ENCODE measurements around the gene LIG1.
A peak's percentile ranks its signal among the peaks of the same experiment; 100 is the strongest.
"Not testable (repeated sequence)": the region's sequence is repeated elsewhere in the genome, so short reads cannot be mapped to it uniquely, and the experiment has no call there.

Gene LIG1

GRCh38 chr19:48120505-48120904 is 49.6 kb downstream of the LIG1 start:
- DNase-seq: no peak

DNA sequence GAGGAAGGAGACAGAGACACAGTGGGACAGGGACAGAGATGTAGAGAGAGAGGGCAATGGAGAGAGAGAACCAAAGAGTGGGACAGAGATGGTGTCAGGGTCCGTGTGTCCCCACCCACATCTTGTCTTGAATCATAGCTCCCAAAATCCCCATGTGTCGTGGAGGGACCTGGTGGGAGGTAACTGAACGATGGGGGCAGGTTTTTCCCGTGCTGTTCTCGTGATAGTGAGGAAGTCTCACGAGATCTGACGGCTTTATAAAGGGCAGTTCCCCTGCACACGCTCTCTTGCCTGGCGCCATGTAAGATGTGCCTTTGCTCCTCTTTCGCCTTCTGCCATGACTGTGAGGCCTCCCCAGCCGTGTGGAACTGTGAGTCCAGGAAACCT is 52.0 kb downstream of the LIG1 start:
- no peak for DNase-seq

GRCh38 chr19:48117515-48118130 is 52.5 kb downstream of the LIG1 start:
- DNase-seq: no peak

DNA sequence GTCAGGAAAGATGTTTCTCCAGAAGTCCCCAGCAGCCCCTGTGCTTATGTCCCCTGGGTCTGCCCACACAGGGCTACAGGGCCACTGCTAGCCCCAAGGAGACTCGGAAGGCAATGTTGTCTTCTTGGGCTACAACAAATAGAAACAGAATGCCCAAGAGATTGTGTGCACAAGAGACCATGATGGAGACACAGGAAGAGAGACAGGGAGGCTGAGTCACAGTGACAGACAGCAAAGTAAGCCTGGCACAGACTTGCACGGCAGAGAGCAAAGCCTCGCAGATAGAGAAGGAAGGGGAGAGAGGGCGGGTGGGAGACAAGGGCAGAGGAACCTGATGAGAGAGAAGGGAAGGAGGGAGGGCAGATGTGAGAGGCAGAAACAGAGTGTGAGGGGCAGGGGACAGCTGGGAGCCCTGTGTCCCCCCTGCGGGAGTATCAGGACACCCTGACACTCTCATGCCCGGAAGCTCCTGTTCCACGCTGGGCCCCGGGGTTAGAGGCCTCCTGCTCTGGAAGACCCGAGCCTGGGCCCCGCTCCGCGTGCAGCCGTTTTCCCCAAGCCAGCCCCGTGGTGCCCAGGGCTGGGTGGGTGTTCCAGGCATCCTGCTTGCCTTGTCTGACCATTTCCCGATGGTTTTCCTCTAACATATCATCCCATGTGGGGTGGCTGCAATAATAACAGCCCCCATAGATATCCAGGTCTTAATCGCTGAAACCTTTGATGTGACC is 56.8 kb downstream of the LIG1 start:
- no peak for DNase-seq

- no peak for DNase-seq
Observed at GRCh38 chr19:48111280-48111679, 58.9 kb downstream of the LIG1 start.

- peak; percentile 78 for DNase-seq
Observed at GRCh38 chr19:48110350-48110966, 59.7 kb downstream of the LIG1 start, which contains the start of gene PLA2G4C. Gene PLA2G4C (minus strand): TSS chr19:48110817. CDS start chr19:48106529, 4,288 bp downstream.

DNA sequence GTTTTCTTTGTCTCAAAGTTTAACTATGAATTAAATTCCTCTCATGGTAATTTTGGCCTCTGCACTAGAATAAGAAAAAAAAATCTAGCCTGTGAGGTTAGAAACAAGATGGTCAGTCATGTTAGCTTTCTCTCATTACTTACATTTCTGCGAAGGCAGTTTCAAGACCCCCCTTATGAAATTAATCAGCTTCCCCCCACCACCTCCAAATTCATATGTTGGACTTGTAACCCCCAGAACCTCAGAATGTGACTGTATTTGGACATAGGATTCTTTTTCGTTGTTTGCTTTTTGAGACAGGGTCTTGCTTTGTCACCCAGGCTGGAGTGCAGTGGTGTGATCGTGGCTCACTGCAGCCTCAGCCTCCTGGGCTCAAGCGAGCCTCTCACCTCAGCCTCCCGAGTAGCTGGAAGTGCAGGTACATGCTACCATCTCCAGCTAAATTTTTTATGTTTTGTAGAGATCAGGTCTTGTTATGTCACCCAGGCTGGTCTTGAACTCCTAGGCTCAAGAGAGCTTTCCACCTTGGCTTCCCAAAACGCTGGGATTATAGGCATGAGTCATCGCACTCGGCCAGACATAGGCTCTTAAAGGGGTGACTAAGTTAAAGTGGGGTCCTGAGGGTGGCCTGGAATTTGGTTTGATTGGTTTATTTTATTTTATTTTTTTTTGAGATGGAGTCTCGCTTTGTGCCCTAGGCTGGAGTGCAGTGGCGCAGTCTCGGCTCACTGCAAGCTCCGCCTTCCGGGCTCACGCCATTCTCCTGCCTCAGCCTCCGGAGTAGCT is 61.0 kb downstream of the LIG1 start:
- DNase-seq: no peak

GRCh38 chr19:48103922-48104321 is 66.2 kb downstream of the LIG1 start:
- DNase-seq: no peak

DNA sequence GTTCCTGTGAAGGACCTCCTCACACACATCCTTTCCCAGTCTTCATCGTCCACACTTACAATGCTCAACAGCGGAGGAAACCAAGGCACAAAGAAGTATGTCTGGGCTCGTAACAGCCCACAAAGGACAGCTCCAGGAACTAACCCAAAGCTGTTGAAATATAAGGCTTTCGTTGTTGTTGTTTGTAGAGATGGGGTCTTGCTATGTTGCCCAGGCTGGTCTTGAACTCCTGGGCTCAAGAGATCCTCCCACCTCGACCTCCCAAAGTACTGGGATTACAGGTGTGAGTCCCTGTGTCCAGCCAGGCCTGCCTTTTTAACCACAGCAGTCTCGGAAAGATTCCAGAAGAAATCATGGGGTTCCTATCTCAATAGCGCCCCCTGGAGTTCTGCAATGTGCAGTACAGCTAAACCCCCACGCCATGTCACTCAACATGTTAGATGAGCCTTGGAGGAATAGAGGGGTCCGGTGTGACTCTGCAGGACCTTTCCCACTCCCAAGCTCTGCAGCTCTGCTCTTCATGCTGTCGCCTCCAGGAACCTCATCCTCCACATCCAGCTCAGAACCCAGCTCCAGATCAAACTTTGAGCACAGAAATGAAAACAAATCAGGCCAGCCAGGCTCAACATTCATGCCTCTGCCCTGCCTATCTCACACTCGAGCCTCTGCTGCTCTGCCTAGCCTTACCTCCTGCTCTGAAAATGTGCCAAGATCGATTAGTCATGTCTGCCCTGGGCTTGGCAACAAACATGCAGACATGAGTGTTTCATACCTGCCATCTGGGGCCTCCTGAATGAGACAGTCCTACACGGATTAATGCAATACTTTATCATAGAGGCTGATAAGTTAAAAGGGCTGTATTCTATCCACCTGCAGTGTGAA is 67.0 kb downstream of the LIG1 start:
- peak; percentile 15 for DNase-seq

DNA sequence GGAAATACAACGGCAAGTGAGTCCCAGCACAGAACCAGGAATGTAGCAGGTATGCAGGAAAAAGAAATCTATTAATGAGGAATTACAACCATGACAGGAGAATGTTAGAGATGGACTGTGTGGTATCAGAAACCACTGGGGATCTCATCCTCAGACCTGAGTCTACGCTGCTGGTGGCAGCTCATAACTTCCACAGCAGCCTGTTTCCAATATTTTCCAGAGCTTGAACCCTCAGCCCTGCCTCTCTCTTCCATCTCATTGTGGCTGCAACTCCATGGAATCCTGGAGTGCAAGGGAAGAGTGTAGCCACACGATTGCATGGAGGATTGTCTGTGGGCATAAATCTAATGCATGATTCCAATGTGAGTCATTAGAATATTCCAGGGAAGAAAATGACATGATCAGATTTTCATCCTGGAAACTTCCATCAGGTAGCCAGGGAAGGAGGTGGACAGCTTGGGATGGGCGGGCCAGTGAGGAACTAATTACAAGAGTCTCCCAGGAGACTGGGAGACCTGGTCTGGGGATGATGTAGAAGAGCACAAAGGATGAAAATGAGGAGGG is 74.5 kb downstream of the LIG1 start:
- no peak for DNase-seq

GRCh38 chr19:48094855-48095203 is 75.3 kb downstream of the LIG1 start:
- DNase-seq: no peak

DNA sequence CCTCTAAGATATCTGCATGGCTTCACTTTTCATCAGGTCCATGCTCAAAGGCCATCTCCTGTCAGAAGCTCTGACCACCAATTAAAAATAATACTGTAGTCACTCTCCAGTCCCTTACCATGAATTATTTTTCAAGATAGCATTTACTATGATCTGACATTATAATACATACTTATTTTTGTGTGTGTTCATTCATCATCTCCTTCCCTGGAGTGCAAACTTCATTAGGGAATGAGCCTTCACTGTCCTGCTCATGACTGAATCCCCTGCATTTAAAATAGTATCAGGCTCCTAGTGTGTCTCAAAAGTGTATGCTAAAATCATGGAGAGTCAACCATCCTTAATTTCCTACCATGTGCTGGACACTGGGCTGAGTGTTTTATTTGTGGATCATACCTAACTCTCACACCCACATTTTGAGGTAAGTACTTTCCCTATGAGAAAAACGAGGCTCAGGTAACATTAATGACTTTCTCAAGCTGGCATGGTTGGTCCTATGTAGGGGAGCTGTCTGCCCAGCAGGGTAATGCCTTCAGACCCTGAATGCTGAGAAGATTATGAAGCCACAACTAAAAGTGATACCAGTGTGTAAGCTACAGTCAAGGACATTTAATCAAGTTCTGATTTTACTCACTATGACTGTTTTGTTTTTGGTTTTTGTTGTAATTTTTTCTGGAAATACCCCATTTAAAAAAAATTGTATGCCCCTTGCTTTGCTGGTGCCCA is 75.9 kb downstream of the LIG1 start:
- DNase-seq: no peak

DNA sequence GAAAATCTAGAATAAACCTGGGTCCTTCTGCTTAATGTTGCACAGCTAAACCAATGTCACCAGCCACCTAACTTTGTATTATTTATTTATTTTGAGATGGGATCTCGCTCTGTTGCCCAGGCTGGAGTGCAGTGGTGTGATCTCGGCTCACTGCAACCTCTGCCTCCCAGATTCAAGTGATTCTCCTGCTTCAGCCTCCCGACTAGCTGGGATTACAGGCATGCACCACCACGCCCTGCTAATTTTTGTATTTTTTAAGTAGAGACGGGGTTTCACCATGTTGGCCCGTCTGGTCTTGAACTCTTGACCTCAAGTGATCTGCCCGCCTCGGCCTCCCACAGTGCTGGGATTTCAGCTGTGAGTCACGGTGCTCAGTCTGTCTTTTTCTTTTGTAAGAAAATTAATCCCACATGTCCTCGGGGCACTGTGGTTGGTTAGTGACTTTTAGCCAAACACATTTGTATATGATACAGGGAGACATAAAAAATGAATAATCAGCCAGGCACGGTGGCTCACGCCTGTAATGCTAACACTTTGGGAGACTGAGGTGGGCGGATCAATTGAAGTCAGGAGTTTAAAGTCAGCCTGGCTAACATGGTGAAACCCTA is 78.9 kb downstream of the LIG1 start:
- not testable (repeated sequence) for DNase-seq

DNA sequence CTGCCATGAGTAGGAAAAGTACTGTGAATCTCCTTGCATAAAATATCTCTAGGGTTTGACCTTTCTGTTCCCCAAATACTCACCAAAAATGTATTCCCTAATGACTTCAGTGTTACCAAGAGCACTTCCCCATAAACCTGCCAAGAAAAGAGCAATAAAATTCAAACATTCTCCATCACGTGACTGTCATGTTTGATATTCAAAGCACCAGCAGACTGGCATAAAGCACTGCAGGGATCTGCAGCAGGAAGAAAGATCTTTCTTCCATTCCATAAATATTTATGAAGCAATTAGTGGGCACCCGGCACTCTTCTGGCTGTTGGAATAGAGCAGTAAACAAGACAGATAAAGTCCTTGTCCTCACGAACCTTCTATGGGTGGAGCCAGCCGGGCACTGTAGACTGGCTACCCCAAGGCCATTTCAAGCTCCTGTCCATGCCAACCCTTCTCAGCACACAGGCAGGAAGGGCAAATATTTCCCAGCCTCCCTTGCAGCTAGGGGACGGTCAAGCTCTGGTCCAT is 79.8 kb downstream of the LIG1 start:
- DNase-seq: no peak

DNA sequence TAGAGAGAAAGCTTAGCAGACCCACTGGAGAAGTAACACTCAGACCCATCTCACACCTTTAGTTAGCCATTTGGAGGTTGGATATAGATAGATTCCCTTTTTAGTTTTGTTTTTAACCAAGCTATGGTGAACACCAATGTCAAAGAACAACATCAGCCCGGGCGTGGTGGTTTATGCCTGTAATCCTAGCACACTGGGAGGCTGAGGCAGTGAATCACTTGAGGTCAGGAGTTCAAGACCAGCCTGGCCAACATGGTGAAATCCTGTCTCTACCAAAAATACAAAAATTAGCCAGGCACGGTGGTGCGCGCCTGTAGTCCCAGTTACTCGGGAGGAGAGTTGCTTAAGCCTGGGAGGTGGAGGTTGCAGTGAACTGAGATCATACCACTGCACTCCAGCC is 81.2 kb downstream of the LIG1 start:
- DNase-seq: not testable (repeated sequence)

- no peak for DNase-seq
Observed at GRCh38 chr19:48085904-48086864, 84.0 kb downstream of the LIG1 start.

DNA sequence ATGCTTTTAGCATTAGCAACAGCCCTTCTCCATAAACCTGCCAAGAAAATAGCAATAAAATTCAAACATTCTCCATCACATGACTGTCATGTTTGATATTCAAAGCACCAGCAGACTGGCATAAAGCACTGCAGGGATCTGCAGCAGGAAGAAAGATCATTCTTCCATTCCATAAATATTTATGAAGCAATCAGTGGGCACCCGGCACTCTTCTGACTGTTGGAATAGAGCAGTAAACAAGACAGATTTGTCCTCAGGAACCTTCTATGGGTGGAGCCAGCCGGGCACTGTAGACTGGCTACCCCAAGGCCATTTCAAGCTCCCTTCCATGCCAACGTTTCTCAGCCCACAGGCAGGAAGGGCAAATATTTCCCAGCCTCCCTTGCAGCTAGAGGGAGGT is 85.1 kb downstream of the LIG1 start:
- DNase-seq: no peak

DNA sequence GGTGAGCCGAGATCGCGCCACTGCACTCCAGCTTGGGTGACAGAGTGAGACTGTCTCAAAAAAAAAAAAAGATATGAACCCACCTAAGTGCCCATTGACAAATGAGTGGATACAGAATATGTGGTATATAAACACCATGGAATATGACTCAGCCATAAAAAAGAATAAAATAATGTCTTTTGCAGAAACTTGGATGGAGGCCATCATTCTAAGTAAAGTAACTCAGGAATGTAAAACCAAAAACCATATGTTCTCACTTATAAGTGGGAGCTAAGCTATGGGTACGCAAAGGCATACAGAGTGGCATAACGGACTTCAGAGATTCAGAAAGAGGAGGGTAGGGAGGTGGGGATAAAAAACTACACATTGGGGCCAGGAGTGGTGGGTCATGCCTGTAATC is 89.0 kb downstream of the LIG1 start:
- DNase-seq: no peak

- not testable (repeated sequence) for DNase-seq
Observed at GRCh38 chr19:48070177-48070769, 99.9 kb downstream of the LIG1 start.

All from activated CD4-positive, alpha-beta T cell treated with anti-CD3 and anti-CD28 coated beads, Interleukin-2, amount 50 U/mL, for 1 hour (primary cell).